Colonic mucosa (tissue), 4 donors: ENCODE results near the gene TDRD7. TPM values are rescaled to one million over a fixed set of nuclear protein-coding genes. Genes with fewer than 3 reads are reported as not detected.

Experiments used
- DNase-seq: peaks from one replicate; pipeline ENCODE4 v3.0.0-alpha.2; 2020
- H3K27ac ChIP-seq: fragments of 200-600 bp; one replicate; pipeline ENCODE4 v1.8.0; 2021
- H3K27me3 ChIP-seq: fragments of 200-600 bp; one replicate; pipeline ENCODE4 v1.8.0; 2021
- H3K36me3 ChIP-seq: fragments of 200-600 bp; one replicate; pipeline ENCODE4 v1.8.0; 2021
- H3K4me1 ChIP-seq: fragments of 200-600 bp; one replicate; pipeline ENCODE4 v1.8.0; 2021; ENCODE audit warnings: mild to moderate bottlenecking
- H3K4me3 ChIP-seq: fragments of 200-600 bp; one replicate; pipeline ENCODE4 v1.8.0; 2021
- H3K9ac ChIP-seq, 2 donors: one replicate each; pipeline ENCODE4 v1.7.0; 2013; ENCODE audit warnings: control low read depth in 2 of 2, low read depth in 2 of 2, low read length in 2 of 2
- H3K9me3 ChIP-seq: fragments of 200-600 bp; one replicate; pipeline ENCODE4 v1.8.0; 2021
- CTCF ChIP-seq: fragments of 200-600 bp; IDR thresholded peaks from one replicate; pipeline ENCODE4 v1.8.0; 2022; ENCODE audit warnings: antibody characterized with exemption, mild to moderate bottlenecking
- intact Hi-C: fragments of 100-400 bp; cut with DNase I; formaldehyde crosslinking; loops from one replicate; pipeline ENCODE4 v1.14.1; 2022
- total RNA-seq, 2 donors: library from RNA; stranded (reverse); fragmentation: NEBNext Ultra II Directional in 1 of 2; extraction: Animal tissue kit (Norgen Biotek cat#: 25700) in 1 of 2; gene quantifications; one replicate each; pipeline ENCODE4 v1.2.1, GENCODE V29; 2021
- donor health status: healthy.
- donor health status: DM: no; HTN: no; CAD: no.
- donor health status: DM: no; HTN: no; CAD: no.

Gene TDRD7
- total RNA-seq, 2 donors from 2014 or later, result 28.8 to 35.3 TPM

GRCh38 chr9:97385626-97386264, 26.2 kb upstream of the TDRD7 start:
- no peak for DNase-seq
- no peak for TF ChIP-seq CTCF
- Histone ChIP-seq H3K27ac (no peak overlapping the region), H3K9ac (no peak overlapping the region), H3K4me1 (peaks cover 5% of the 10 kb centered on the region), H3K9me3 (no peaks in the 10 kb centered on the region), H3K27me3 (no peaks in the 10 kb centered on the region), H3K4me3 (no peak overlapping the region), H3K36me3 (no peaks in the 10 kb centered on the region)
- intact Hi-C loops, result loop anchor here (5.0 kb wide), 1 partner anchor 232 kb away; no protein-coding TSS in a partner anchor

DNA sequence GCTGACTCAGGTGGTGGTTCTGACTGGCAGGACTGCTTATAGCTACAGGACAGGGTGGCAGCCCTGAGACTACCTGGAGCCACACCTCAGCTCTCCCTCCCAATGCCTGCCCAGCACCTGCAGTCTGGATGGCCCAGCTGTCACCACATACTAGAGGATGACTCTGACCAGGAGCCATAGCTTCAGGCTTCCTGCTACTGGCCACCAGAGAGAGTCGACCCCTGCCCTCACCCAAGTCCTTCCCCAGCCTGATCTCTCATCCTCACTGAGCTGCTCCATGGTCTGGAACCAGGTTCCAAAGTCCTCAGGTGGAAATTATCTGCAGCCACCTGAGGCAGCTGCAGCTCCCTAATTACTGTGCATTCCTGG, 25.6 kb upstream of the TDRD7 start:
- H3K4me1 ChIP-seq, result peaks cover 5% of the 10 kb centered on the region
- TF ChIP-seq CTCF, result no peak
- H3K4me3 ChIP-seq, result no peak overlapping the region
- H3K9ac ChIP-seq, result no peak overlapping the region
- intact Hi-C loops, result loop anchor here (5.0 kb wide), 1 partner anchor 231 kb away; no protein-coding TSS in a partner anchor
- H3K36me3 ChIP-seq, result no peaks in the 10 kb centered on the region
- no peaks in the 10 kb centered on the region for H3K9me3 ChIP-seq
- H3K27ac ChIP-seq, result no peak overlapping the region
- DNase-seq, result peak; percentile 48
- no peaks in the 10 kb centered on the region for H3K27me3 ChIP-seq

GRCh38 chr9:97386733-97387503, 25.0 kb upstream of the TDRD7 start:
- TF ChIP-seq CTCF, result peak; percentile 95
- DNase-seq, result peak; percentile 88
- peak overlapping the region; percentile 1 for H3K4me3 ChIP-seq
- no peak overlapping the region for H3K9ac ChIP-seq
- no peaks in the 10 kb centered on the region for H3K36me3 ChIP-seq
- H3K27ac ChIP-seq, result no peak overlapping the region
- no peaks in the 10 kb centered on the region for H3K9me3 ChIP-seq
- peaks cover 5% of the 10 kb centered on the region for H3K4me1 ChIP-seq
- intact Hi-C loops, result loop anchor here (5.0 kb wide), 1 partner anchor 230 kb away; no protein-coding TSS in a partner anchor
- no peaks in the 10 kb centered on the region for H3K27me3 ChIP-seq

DNA sequence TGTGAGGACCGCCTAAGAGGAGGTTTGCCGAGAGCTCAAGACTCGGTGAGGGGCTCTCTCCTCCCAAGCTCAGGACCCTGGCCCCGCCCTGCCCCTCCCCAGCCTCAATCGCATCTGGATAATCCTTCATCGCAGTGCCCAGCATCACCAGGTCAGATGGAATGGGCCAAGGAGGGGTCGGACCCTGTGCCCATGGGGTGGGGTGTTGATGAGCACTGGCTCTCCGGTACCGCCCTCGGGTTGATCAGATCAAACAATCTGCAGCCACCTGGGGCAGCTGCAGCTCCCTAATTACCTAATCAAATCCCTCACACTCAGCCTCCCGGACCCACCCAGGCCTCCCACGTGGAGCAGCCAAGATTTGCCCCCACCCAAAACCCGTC, 24.4 kb upstream of the TDRD7 start:
- TF ChIP-seq CTCF, result no peak
- intact Hi-C loops, result loop anchor here (5.0 kb wide), 1 partner anchor 230 kb away; no protein-coding TSS in a partner anchor
- Histone ChIP-seq H3K27ac (no peak overlapping the region), H3K27me3 (no peaks in the 10 kb centered on the region), H3K9ac (no peak overlapping the region), H3K9me3 (no peaks in the 10 kb centered on the region), H3K4me1 (peaks cover 5% of the 10 kb centered on the region), H3K36me3 (no peaks in the 10 kb centered on the region), H3K4me3 (peak overlapping the region; percentile 1)
- no peak for DNase-seq

DNA sequence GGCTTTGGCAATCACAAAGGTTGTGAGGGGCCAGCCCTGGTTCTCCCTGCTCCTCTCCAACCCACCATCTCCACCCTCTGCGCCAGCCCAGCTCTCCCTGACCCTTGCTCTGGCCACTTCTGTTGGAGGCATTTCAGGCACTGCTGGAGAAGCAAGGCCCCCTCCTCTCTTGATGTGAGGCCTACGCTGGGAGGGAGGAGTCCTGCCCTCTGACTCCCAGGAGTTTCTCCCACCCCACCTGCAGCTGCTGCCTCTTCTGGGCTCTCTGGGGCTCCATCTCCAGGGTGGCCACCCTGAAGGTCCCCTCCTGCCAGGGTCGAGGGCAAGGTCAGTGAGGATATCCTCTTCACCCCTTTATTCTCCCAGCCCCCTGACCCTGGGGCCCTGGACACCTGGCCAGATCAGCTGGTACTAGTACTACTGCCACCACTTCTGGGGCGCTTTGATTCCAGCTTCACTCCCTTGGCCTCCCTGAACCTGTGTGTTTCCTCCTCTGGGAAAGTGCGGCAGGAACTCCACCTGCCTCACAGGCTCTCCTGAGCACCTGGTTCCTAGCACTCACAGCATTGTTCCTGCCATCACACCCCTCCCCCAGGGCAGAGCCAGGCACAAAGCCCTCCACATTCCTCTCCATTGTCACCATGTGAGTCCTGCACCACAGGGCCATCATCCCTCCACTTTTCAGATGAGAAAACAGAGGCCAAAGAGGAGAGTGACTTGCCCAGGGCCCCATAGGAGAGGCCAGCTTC, 23.8 kb upstream of the TDRD7 start:
- Histone ChIP-seq H3K4me1 (peaks cover 5% of the 10 kb centered on the region), H3K9ac (no peak overlapping the region), H3K9me3 (no peaks in the 10 kb centered on the region), H3K4me3 (no peak overlapping the region), H3K27ac (no peak overlapping the region), H3K36me3 (no peaks in the 10 kb centered on the region), H3K27me3 (no peaks in the 10 kb centered on the region)
- no peak for DNase-seq
- no peak for TF ChIP-seq CTCF
- intact Hi-C loops, result loop anchor here (5.0 kb wide), 1 partner anchor 229 kb away; no protein-coding TSS in a partner anchor
